ENCODE data around the gene CIDEC. TPM values are rescaled to one million over a fixed set of nuclear protein-coding genes. Genes with fewer than 3 reads are reported as not detected.

CIDEC gene
- total RNA-seq, 4 donors from 2014 or later = 1.00 to 50.5 (median 48.0) TPM

DNA sequence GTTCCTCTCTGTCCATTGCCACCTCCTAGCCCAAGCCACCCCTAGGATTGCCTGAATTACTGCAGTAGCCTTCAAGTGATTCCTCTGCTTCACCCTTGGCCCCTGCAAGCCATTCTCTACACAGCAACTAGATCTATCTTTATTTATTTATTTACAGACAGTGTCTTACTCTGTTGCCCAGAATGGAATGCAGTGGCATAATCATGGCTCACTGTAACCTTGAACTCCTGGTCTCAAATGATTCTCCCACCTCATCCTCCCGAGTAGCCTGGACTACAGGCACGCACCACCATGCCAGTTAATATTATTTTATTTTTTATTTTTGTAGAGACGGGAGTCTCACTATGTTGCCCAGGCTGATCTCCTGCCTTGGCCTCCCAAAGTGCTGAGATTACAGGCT lies 8.5 kb upstream of the CIDEC start:
- Histone ChIP-seq H3K27ac (no peak overlapping the region), H3K27me3 (no peaks in the 10 kb centered on the region), H3K4me3 (no peak overlapping the region), H3K4me1 (peaks cover 0 to 36% (median 17%) of the 10 kb centered on the region in 4 donors), H3K36me3 (peaks cover 0 to 8% (median 4%) of the 10 kb centered on the region in 4 donors), H3K9me3 (no peaks in the 10 kb centered on the region)
- no peak for TF ChIP-seq POLR2AphosphoS5 (IDR thresholded peaks at IDR 0.05)
- no peak for TF ChIP-seq CTCF (IDR thresholded peaks at IDR 0.05)
- no peak for TF ChIP-seq POLR2A (IDR thresholded peaks at IDR 0.05)
- no peak for TF ChIP-seq EP300 (IDR thresholded peaks at IDR 0.05; ENCODE audit: low read depth)
- in situ Hi-C loops (cut with MboI; ENCODE audit: low pct_ligation_motif_present in 1 of 4, low pct_unique_long_range_greater_than_20kb in 1 of 4, low sequenced_read_pairs in 3 of 4) (no loop called here), intact Hi-C loops (cut with DNase I; ENCODE audit: low total_unique reads) (no loop called here)
- 84 to 95% methylated on average over 3 of the region's 3 CpGs for WGBS, 2 donors (ENCODE audit: low coverage in 1 of 2)
- no peak for DNase-seq

- TF ChIP-seq POLR2A (IDR thresholded peaks at IDR 0.05) = no peak
- no peak for TF ChIP-seq EP300 (IDR thresholded peaks at IDR 0.05; ENCODE audit: low read depth)
- TF ChIP-seq POLR2AphosphoS5 (IDR thresholded peaks at IDR 0.05) = no peak
- no peak for TF ChIP-seq CTCF (IDR thresholded peaks at IDR 0.05)
- intact Hi-C loops (cut with DNase I; ENCODE audit: low total_unique reads) (no loop called here), in situ Hi-C loops (cut with MboI; ENCODE audit: low pct_ligation_motif_present in 1 of 4, low pct_unique_long_range_greater_than_20kb in 1 of 4, low sequenced_read_pairs in 3 of 4) (no loop called here)
- DNase-seq = no peak
- H3K36me3 ChIP-seq = no peaks in the 10 kb centered on the region
- peaks cover 0 to 25% (median 9%) of the 10 kb centered on the region in 4 donors for H3K4me1 ChIP-seq
- H3K4me3 ChIP-seq = no peak overlapping the region
- H3K27ac ChIP-seq = no peak overlapping the region
- H3K9me3 ChIP-seq = no peaks in the 10 kb centered on the region
- no peaks in the 10 kb centered on the region for H3K27me3 ChIP-seq
- WGBS, 2 donors (ENCODE audit: low coverage in 1 of 2) = 73 to 88% methylated on average over 5 of the region's 5 CpGs
Observed at GRCh38 chr3:9887480-9887879, 7.4 kb upstream of the CIDEC start.

- no peaks in the 10 kb centered on the region for H3K27me3 ChIP-seq
- DNase-seq = no peak
- H3K9me3 ChIP-seq = no peaks in the 10 kb centered on the region
- no peak overlapping the region for H3K4me3 ChIP-seq
- no peaks in the 10 kb centered on the region for H3K36me3 ChIP-seq
- in situ Hi-C loops (cut with MboI; ENCODE audit: low pct_ligation_motif_present in 1 of 4, low pct_unique_long_range_greater_than_20kb in 1 of 4, low sequenced_read_pairs in 3 of 4) (no loop called here), intact Hi-C loops (cut with DNase I; ENCODE audit: low total_unique reads) (no loop called here)
- no peak overlapping the region for H3K27ac ChIP-seq
- TF ChIP-seq EP300 (IDR thresholded peaks at IDR 0.05; ENCODE audit: low read depth) (no peak), POLR2A (IDR thresholded peaks at IDR 0.05) (no peak), CTCF (IDR thresholded peaks at IDR 0.05) (no peak), POLR2AphosphoS5 (IDR thresholded peaks at IDR 0.05) (no peak)
- peaks cover 0 to 16% (median 2%) of the 10 kb centered on the region in 4 donors for H3K4me1 ChIP-seq
Observed at GRCh38 chr3:9886328-9886727, 6.3 kb upstream of the CIDEC start.

DNA sequence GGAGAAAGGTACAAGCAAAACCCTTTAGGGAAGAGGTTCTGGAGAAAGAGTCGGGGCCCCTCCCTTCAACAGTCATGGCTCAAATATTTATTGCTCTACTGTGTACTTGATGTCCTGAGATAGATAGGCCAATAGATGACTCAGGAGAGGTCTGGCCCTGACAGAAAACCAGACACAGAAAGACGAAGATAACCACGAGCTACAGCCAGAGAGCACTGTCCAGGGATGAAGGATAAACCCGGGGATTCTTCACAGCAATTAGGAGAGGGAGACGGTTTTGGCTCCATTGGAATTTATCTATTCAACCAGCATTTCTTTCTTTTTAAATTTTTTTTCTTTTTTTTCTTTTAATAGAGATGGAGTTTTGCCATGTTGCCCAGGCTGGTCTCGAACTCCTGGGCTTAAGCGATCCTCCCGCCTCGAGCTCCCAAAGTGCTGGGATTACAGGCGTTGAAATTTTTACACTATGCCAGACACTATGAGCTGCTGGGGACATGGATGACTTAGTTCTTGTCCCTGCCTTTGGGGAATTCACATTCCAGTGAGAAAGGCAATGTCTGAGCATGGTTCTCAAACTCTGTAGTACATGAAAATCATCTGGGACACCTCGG lies 4.6 kb upstream of the CIDEC start:
- in situ Hi-C loops (cut with MboI; ENCODE audit: low pct_ligation_motif_present in 1 of 4, low pct_unique_long_range_greater_than_20kb in 1 of 4, low sequenced_read_pairs in 3 of 4) = no loop called here
- intact Hi-C loops (cut with DNase I; ENCODE audit: low total_unique reads) = no loop called here
- no peak for DNase-seq

More for the DNA sequence above, 4.6 kb upstream of the CIDEC start:
- Histone ChIP-seq H3K36me3 (no peaks in the 10 kb centered on the region), H3K4me3 (no peak overlapping the region), H3K27me3 (no peaks in the 10 kb centered on the region), H3K4me1 (peaks cover 0 to 8% (median 0%) of the 10 kb centered on the region in 4 donors), H3K9me3 (no peaks in the 10 kb centered on the region), H3K27ac (peak overlapping the region in 3 of 4 donors; percentile 13 to 50 (median 47))
- TF ChIP-seq POLR2A (IDR thresholded peaks at IDR 0.05) (no peak), CTCF (IDR thresholded peaks at IDR 0.05) (no peak), EP300 (IDR thresholded peaks at IDR 0.05; ENCODE audit: low read depth) (no peak), POLR2AphosphoS5 (IDR thresholded peaks at IDR 0.05) (peak in 2 of 3 donors; percentile 44 to 55)
- WGBS, 2 donors (ENCODE audit: low coverage in 1 of 2) = 52 to 79% methylated on average over 6 to 11 of the region's 11 CpGs
